Esophagus muscularis mucosa (tissue), 3 donors: Measurements from ENCODE around the gene SPSB1.

Source experiments
- CTCF ChIP-seq, 3 experiments: fragments of 200-600 bp in 2 of 3; fragments of 450-650 bp in 1 of 3; sonication (generic) in 2 of 3; IDR thresholded peaks; one replicate each; pipeline ENCODE4 v1.5.1; 2017 to 2019; ENCODE audit warnings: antibody characterized with exemption in 3 of 3, mild to moderate bottlenecking in 2 of 3, moderate library complexity in 1 of 3
- POLR2A ChIP-seq: fragments of 450-650 bp; IDR thresholded peaks from one replicate; pipeline ENCODE4 v1.6.1; 2017; ENCODE audit warnings: antibody characterized with exemption, moderate library complexity, mild to moderate bottlenecking, low read depth

- no peak for TF ChIP-seq POLR2A
- TF ChIP-seq CTCF (IDR thresholded peaks at IDR 0.05) = no peak
These were observed 493 bp downstream of the SPSB1 start for GRCh38 chr1:9293241-9293532.
